Activated naive CD4-positive, alpha-beta T cell (primary cell): ENCODE data around the gene EFCAB9.
"Not testable (repeated sequence)": the region's sequence is repeated elsewhere in the genome, so short reads cannot be mapped to it uniquely, and the experiment has no call there.

Experiments used
- DNase-seq, 4 experiments: peaks; one replicate each; lab custom pipeline; 2025; lab: John Stamatoyannopoulos, UW

EFCAB9 gene

DNA sequence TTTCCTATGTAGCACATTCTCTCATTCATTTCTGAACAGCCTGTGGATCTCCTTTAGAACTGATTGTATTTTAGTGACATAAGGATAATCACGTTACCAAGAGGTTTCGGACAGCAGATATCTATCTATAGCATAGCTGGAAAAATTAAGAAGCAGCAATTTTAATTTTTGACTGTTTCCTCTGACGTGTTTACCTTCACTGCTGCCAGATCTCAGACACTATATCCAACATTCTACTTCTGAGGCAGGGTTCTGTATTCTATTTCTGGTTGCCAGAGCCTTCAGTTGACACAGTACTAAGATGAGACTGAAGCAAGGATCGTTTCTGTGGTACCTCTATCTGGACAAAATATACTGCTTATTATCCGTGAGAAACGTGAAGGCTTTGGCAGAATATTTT, at the start of gene EFCAB9:
Gene EFCAB9 (plus strand): TSS at position 301 of the 400 bp plus-strand sequence. CDS start 1 bp downstream, at position 302.
- no peak for DNase-seq

DNA sequence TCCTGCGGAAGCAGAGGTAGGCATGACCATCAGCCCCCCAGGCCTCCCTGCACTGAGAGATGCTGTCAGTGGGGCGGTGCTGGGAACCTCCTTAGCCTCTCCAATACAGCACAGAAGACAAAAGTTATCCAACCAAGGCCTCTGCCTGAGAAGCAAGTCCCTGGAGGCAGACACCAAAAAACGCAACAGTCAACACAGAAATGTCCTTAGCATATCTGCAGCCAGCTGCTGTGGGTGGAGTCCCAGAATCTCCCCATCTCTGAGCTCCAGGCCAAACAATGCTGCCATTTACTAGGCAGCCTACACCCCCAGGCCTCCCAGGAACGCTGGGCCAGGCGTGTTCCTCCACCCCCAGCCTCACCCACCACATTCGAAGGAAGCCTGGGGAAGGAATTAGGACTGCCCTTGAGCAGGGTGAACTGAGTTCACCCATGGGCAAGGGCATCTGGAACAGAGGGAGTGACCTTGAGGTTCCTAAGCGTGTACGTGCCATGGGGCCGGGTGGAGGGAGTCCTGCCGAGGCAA, 49.6 kb upstream of the EFCAB9 start:
- DNase-seq = no peak

DNA sequence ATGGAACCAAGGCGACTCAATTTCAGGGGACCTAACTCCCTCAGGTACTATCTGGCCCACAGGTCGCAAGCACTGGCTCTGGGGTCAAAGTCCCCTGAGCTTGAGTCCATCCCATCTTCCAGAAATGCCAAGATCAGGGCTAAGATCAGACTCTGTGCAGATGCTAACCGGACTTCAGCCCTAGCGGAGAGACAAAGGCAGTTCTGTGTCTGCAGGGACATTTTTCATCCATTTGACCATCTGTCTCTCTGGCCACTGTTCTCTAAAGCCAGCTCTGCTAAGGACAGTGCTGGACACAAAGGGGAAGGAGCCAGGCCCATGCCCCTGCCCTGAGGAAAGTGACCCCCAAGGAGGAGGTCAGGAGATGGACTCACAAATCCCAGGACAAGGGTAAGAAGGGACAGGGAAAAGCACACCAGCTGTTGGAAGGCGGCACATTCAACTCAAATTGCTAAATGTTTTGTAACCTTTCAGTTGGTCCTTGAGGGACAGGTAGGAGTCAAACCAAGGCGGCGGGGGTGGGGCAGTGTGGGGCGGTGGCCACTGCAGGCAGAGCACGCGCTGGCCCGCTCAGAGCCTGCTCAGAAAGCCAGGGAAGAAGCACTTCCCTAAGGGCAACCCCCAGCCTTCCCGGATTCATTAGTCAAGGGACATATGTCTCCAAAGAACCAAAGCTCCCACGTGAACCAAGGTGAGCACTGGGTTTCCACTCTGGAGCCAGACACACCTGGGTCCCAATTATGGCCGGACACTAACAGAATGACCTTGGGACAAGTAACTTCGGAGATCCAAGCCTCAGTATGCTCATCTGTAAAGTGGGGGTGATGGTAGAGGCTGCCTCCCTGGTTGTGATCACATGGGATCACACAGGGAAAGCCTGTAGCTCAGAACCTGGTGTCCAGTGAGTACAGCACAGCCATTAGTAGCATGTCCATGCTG, 48.8 kb upstream of the EFCAB9 start:
- no peak for DNase-seq

DNA sequence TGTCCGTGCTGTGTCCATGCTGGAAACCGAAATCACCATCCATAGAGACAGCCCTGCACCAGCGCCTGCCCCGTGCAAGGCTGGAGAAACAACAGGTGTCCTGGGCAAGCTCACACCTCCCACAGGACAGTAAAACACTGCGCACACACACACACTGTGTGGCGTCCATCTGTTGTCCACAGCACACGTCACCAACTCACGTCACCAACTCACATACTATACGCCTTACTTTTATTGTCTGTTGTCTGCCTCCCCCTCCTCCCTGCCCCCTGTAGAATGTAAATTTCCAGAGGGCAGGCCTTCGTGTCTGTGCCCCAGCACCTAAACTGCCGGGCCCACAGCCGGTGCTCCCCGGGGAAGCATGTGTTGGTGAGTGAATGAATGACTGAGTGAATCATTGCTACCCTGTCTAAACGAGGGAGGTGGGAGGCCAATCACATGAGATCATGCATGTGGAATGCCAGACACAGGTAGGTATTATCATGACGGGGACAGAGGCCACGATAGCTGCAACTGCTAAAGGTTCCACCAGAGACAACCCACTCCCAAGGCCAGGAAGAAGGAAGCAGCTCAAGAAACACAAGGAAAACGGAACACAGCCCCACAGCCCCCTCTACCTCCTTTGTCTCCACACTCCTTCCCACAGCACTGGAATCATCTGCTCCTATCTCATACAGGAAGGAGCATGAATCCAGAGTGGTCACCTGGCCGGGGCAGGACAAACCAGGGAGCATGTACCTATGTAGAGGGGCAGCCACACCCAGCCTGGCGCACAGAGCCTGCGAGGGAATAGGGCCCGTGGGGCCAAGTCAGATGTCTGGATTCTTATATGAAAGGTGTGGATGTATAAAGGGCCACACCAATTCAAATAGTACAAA, 47.9 kb upstream of the EFCAB9 start:
- no peak for DNase-seq

DNA sequence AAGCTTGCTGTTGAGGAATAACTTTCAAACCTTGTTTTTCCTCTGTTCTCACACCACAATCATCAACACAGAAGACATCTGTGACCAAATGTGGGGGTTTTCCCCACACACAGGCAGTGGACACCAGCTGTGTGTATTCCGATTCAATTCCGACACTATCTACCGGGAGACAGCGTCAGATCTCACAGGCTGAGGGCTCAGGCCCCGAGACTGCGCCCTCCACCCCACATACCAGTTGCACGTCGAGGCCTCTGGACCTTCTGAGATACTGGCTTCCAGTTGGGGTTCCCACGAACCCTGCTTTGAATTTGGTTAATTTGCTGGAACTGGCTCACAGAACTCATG, 47.3 kb upstream of the EFCAB9 start:
- DNase-seq = no peak

DNA sequence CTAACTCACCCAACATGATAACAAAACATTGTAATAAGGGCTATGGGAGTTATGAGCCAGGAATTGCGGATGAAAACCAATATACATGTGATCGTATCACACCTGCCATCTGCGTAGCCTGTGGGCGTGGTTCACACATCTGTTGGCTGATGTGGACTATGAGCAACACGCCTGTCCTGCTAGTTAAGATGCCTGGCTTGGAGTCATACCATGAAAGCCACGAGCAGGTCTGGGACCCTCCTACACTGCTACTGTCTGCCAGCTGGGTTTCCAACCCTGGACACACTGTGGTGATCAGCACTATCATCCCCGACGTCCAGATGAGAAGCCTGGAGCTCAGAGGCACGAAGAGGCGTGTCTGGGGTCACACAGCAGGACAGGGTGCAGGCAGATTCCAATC, 46.1 kb upstream of the EFCAB9 start:
- no peak for DNase-seq

DNA sequence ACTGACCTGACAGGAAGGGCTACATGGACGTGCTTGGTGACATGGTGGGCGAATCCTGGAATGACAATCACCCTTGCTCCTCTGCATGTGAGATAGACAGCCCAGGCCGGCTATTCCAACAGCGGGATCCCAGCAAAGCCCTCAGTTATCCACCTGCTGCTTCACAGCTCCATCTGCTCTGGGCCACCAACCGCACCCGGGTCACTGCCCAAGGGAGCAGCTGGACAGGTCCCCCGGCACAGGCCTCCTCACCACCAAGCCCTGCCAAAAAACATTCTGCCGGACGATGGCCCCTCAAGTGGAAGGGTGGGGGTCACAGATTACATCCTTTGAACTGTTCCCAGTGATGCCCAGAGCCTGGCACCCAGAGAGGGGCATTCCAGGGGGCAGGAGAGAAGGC, 45.6 kb upstream of the EFCAB9 start:
- DNase-seq = no peak

DNA sequence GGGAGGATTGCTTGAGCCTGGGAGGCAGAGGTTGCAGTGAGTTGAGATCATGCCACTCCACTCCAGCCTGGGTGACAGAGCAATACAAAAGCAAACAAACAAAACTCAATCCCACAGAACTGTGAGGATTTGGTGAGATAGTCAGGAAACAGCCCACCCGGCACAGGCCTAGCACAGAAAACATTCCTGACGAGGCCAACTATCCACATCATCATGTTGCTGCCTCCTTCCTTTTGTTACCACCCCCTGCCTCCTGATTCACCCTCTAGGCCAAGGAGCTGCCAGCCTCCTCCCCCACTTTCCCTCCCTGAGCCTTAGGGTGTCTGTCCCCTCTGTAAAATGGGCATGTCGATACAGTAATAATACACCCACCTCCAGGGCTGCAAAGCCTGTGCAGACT, 44.9 kb upstream of the EFCAB9 start:
- DNase-seq = no peak

DNA sequence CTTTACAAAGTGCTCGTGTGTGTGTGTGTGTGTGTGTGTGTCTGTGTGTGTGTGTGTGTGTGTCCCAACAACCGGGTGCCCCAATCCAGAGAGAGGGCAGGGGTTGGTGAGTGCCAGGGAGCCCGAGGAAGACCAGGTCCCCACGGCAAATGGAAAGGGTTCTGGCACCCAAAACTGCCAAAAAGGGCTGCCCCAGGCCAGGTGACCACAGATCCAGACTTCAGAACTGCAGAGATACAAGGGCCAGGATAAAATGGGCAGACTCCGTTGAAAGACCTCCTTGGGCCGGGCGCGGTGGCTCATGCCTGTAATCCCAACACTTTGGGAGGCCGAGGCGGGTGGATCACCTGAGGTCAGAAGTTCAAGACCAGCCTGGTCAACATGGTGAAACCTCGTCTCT, 44.5 kb upstream of the EFCAB9 start:
- not testable (repeated sequence) for DNase-seq

DNA sequence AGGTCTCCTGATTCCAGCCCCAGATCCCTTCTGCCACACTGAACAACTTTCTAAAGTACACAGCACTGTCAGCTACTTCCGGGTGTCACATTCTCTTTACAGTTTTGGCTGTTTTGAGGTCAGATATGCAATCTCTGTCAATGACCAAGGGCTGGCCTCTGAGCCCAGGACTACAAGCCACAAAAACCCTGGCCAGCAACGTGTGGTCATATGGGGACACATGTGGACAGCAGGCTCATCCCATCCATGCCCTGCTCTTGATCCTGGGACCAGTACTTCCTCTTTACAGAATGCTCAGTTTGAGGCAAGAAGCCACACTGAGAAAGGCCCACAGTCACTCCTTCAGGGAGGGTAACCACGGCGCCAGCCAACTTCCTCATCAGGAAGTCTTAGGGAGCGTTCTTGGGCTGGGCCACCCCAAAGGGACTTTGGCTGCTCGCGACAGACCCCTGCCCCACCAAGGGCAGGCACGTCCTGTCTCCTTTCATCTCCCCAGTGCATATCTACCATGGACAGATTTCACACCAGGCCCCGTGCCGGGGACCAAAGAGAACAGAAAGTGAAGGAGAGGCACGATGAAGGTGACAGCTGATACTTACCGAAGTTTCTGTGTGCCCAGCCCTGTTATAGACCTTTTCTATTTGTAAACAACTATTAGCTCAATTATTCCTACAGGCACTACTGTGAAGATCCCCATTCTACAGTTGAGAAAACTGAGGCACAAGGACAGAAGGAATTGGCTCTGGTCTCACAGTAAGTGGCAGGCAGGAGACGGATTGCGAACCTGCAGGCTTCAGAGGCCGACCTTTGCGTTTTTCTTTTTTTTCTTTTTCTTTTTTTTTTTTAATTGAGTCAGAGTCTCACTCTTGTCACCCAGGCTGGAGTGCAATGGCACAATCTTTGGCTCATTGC, 43.2 kb upstream of the EFCAB9 start:
- DNase-seq = no peak

DNA sequence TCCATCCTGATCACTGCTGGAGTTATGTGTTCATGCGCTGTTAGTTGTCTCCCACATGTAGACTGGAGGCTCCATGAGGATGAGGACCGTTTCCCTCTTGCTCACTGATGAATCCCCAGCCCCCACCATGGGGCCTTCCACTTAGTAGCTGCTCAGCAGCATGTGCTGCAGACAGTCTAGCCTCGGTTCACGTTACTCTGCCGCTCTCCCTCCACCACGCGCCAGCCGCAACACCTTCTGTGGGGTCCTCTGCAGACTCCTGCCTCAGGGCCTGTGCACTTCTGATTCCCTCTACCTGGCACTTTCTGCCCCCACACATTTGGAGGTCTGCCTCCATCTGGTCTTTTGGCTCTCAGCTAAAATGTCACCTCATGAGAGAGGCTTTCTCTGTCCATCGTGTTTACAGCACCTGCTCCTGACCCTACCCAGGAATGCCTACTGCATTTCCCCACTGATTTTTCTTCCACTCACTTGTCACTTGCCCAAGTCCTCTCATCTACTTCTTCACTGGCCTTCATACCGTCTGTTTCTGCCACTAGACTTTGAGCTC, 42.2 kb upstream of the EFCAB9 start:
- DNase-seq = no peak

DNA sequence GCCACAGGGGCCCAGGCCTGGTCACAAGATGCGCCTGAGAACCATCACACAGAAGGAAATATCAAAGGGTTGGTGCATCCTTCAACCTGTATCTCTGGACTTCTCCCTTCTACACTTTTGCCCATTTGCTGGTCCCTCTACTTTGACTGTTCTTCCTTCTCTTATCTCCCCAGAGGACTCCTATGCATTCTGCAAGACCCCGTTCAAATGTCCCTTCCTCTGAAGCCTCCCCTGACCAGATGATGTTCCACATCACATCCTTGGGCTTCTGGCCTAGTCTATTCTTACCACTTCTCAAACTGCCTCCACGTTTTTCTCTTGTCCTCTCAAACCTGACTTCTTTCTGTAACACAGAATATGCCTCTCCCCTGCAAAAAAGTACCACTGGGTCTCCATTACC, 40.3 kb upstream of the EFCAB9 start:
- DNase-seq = no peak

DNA sequence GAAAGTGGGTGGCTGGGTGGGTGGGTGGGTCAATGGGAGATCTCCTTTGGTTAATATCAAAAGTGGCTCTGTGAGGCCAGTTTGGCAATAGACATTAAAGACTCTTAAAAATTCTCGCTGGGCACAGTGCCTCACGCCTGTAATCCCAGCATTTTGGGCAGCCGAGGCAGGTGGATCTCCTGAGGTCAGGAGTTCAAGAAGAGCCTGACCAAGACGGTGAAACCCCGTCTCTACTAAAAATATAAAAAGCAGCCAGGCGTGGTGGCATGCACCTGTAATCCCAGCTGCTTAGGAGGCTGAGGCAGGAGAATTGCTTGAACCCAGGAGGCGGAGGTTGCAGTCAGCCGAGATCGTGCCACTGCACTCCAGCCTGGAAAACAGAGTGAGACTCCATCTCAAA, 38.9 kb upstream of the EFCAB9 start:
- not testable (repeated sequence) for DNase-seq

DNA sequence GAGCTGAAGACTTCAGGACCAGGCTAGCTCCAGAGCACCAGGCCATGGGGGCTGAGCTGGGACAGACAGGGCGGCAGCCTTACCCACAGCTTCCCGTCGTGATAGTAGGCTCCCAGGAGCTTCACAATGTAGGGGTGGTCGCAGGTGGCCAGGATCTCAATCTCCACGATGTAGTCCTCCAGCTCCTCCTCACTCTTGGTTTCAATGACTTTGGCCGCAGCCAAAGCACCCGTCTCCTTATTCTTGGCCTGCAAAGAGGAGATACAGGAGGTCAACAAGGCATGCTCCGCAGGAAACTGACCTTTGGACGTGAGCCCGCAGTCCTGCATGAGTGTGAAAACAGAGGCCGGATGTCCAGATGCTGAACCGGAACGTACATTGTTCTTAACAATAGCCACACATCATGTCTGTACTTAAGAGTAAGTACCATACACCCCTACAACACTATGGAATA, 37.4 kb upstream of the EFCAB9 start:
- no peak for DNase-seq

DNA sequence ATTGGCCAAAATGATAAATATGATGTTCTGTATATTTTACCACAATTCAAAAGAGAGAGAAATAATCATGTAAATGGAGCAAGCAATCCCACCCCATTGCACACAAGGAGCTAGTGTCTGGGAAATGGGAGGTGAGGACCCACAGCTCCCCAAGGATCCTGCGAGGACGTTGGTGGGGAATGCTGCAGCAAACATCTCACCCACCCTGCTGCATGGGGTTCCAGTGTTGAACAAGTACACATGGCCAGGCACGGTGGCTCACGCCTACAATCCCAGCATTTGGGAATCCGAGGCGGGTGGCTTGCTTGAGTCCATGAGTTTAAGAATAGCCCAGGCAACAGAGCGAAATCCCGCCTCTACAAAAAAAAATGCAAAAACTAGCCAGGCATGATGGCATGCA, 35.0 kb upstream of the EFCAB9 start:
- DNase-seq = no peak

DNA sequence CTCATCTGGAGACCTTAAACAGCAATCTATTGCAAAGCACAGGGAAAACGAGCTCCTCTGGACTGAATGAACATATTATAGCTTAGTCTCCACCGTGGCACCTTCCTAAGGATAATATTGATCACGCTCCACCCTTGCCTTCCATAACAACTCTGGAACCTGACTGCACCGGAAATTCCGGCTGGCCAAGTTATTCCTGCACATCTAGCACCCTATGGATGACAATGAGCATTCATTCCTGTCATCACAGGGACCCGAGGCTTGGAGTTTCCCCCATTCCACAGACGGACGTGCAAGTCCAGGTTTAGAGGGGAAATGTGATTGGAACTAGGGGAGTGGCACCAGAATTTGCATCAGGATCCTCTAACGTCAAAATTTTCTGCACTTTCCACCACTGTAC, 33.5 kb upstream of the EFCAB9 start:
- DNase-seq = no peak

DNA sequence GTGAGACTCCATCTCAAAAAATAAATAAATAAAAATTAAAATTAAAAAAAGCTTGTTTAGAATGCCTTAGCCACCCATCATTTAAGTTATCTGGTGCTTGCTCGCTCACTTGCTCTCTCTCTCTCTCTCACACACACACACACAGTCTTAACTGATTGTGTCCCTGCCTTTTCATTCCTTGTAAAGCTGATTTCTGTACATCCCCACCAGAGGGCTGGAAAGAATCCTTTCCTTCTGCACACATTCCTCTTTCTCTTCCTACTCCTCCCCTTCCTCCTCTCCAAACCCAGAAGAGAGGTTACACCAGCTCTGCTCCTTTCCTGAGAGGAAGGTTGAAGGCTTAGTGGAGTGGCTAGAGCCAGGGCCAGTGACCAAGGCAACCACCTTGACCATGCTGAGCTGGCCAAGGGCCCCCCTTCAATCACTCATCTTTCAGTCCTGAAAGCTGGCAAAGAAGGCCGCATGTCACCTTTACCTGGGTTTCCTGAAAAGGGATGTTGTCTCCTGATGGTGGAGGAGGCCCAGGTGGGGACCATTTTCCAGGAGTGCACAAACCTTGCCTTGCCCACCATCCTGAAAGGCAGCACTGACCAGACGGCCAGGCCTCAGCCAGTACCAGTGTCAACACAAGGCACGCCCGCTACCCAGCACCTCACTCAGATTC, 31.5 kb upstream of the EFCAB9 start:
- no peak for DNase-seq

DNA sequence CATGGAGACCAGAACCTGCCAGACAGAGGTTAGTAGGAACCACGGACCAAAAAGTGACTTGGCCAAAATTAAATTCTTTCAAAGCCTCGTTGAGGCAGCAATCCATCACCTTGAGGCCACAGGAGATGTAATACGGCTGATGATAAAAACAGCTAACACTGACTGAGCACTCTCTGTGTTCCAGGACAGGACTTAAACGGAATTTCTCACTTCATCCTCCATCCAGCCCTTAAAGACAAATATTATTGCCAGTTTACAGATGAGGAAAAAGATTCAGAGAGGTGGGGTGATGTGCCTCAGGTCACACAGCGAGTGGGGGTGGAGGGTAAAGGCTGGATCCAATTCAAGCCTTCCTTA, 31.0 kb upstream of the EFCAB9 start:
- no peak for DNase-seq

DNA sequence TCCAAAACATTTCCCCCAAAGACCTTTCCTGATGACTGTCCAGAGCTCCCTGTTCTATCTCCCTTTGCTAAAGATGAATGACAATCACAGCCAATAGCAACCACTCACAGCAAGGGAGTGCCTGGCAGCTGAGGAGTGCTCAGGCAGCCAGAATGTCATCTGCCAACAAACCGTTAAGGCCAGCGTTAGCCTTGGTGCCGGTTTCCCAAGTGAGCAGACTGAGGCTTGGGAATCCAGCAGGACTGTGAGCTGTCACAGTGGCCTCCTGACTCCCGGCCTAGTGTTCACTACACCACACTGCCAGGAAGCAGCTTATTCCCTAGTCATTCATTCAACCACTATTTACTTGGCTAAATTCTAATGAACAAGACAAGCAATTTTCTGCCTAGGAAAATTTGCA, 30.6 kb upstream of the EFCAB9 start:
- no peak for DNase-seq

DNA sequence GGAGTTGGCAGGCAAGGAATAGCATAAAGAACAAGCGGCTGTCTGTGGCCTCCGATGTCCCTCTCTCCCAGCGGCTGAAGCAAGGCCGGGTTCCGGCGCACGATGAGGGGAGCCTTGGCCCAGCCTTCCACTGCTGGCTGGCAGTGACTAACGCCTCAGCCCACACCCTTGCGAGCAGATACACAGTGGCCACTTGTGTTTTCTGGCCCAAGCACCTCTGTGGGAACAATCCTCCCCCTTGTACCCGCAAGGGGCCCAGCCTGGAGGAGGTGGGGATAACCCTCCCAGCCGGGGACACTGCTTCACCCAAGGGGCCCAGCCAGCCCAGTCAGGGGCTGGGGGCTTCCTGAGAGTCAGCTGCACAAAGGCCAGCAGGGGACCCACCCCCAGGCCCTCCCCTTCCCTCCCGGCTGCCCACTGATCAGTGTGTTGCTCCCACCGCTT, 29.2 kb upstream of the EFCAB9 start:
- DNase-seq = no peak

DNA sequence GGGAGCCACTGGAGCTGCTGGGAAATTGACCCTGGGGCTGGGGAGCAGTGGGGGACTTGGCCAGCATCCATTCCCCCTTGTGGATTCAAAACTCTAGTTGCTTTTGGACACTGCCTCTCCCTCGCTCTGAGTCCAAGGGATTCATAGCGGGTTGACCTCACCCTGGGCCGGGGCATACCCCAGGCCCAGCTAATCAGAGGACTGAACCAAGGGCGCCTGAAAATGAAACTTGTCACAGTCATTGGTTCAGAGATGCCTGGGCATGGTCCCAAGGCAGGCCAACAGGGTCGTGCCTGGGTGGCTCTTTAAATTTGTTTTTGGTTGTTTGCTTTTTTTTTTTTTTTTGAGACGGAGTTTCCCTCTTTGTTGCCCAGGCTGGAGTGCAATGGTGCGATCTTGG, 28.5 kb upstream of the EFCAB9 start:
- no peak for DNase-seq
